Neural progenitor cell (in vitro differentiated cells): ENCODE results near the gene WDR53. TPM values are rescaled to one million over a fixed set of nuclear protein-coding genes. Genes with fewer than 3 reads are reported as not detected.

ENCODE experiments used
- DNase-seq: peaks from one replicate; pipeline ENCODE4 v3.0.0-alpha.2; 2016; ENCODE audit warnings: low spot score
- H2AFZ ChIP-seq: fragments of 200-600 bp; sonication (generic); replicated peaks from 2 replicates; pipeline ENCODE4 v1.6.1; 2016; ENCODE audit warnings: antibody characterized with exemption
- H3F3A ChIP-seq: fragments of 200-600 bp; sonication (generic); 2 replicates; pipeline ENCODE4 v1.6.1; 2016; ENCODE audit warnings: antibody characterized with exemption, low read depth
- H3K27ac ChIP-seq: fragments of 200-600 bp; sonication (generic); 2 replicates; pipeline ENCODE4 v1.5.1; 2016; ENCODE audit warnings: mild to moderate bottlenecking
- H3K27me3 ChIP-seq: fragments of 200-600 bp; sonication (generic); 2 replicates; pipeline ENCODE4 v1.6.1; 2016; ENCODE audit warnings: mild to moderate bottlenecking, moderate library complexity
- H3K36me3 ChIP-seq: fragments of 200-600 bp; sonication (generic); 2 replicates; pipeline ENCODE4 v1.5.1; 2016
- H3K4me1 ChIP-seq: fragments of 200-600 bp; sonication (generic); 2 replicates; pipeline ENCODE4 v1.6.1; 2016; ENCODE audit warnings: mixed run types
- H3K4me2 ChIP-seq: fragments of 200-600 bp; sonication (generic); 2 replicates; pipeline ENCODE4 v1.6.1; 2016
- H3K4me3 ChIP-seq: fragments of 200-600 bp; sonication (generic); 2 replicates; pipeline ENCODE4 v1.5.1; 2016
- H3K79me2 ChIP-seq: fragments of 200-600 bp; sonication (generic); 2 replicates; pipeline ENCODE4 v1.6.1; 2016; ENCODE audit warnings: low read depth
- H3K9ac ChIP-seq: fragments of 200-600 bp; sonication (generic); 2 replicates; pipeline ENCODE4 v1.6.1; 2016
- H3K9me3 ChIP-seq: fragments of 200-600 bp; sonication (generic); 2 replicates; pipeline ENCODE4 v1.5.1; 2016; ENCODE audit warnings: low read depth
- H4K20me1 ChIP-seq: fragments of 200-600 bp; sonication (generic); 2 replicates; pipeline ENCODE4 v1.6.1; 2016; ENCODE audit warnings: low read depth
- H3K27ac Mint-ChIP-seq: 3 replicates; pipeline ENCODE4 v1.8.0; 2021; ENCODE audit warnings: mixed read lengths
- H3K27me3 Mint-ChIP-seq: 2 replicates; pipeline ENCODE4 v1.8.0; 2022; ENCODE audit warnings: low read depth, mild to moderate bottlenecking, inconsistent platforms, moderate library complexity, mixed read lengths; ENCODE audit not compliant: insufficient read depth
- H3K36me3 Mint-ChIP-seq: 3 replicates; pipeline ENCODE4 v1.8.0; 2021; ENCODE audit warnings: mixed read lengths
- H3K4me1 Mint-ChIP-seq: 3 replicates; pipeline ENCODE4 v1.8.0; 2021; ENCODE audit warnings: mixed read lengths
- H3K4me3 Mint-ChIP-seq: 3 replicates; pipeline ENCODE4 v1.8.0; 2021; ENCODE audit warnings: mild to moderate bottlenecking, moderate library complexity, mixed read lengths
- H3K9me3 Mint-ChIP-seq: 3 replicates; pipeline ENCODE4 v1.8.0; 2020; ENCODE audit warnings: mixed read lengths
- EZH2 ChIP-seq: fragments of 200-600 bp; sonication (generic); IDR thresholded peaks from 2 replicates; pipeline ENCODE4 v1.6.1; 2017; ENCODE audit warnings: antibody characterized with exemption, mild to moderate bottlenecking, moderate library complexity
- EZH2phosphoT487 ChIP-seq: fragments of 200-600 bp; sonication (generic); IDR thresholded peaks from 2 replicates; pipeline ENCODE4 v1.6.1; 2017; ENCODE audit warnings: antibody characterized with exemption
- total RNA-seq: library from RNA; depleted of rRNA; stranded (reverse); fragments of >200 nt; gene quantifications from 2 replicates; pipeline ENCODE4 v1.2.3, GENCODE V29; 2015; ENCODE audit warnings: low replicate concordance
- TF ChIP-seq, protein P1 (sequence below): fragments of 200-600 bp; sonication (generic); IDR thresholded peaks from 2 replicates; pipeline ENCODE4 v1.5.1; 2017; ENCODE audit warnings: antibody characterized with exemption, mild to moderate bottlenecking

Gene WDR53
- total RNA-seq, 1 donor from 2014 or later: 9.7 TPM

DNA sequence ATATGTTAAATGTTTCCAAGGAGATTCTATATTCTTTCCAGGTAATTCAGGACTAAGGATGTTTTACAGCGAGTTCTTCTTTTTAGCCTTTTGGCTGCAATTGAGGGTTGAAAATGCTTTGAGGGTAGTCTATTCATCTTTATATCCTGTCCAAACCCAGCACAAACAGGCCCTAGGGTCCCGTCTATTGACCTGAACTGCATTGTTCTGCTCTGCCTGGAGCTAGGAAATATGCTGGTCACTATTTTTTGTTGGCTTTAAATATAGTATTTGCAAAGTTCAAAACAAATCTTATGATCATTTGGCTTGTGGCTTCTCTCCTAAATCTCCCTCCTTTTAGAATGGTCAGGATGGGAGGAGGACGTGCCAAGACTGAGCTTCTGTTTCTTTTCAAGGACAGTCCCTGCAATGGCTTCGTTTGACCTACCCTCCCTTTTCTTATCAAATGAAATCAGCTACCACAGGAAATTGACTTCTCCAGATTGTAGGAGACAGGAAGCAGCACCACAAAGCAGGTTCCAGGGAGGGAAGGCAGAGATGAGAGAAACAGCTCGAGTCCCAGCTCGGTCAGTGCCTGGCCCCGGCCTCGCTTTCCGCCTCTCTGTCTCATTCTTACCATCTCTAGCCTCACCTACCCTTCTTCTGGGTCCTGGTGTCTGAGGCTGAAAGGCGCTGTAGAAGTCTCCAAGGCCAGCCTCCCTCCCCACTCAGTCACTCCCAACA lies 43.6 kb upstream of the WDR53 start:
- H2AFZ ChIP-seq: peak overlapping the region; percentile 70

GRCh38 chr3:196609805-196610515 lies 41.6 kb upstream of the WDR53 start:
- TF ChIP-seq, protein P1, sequence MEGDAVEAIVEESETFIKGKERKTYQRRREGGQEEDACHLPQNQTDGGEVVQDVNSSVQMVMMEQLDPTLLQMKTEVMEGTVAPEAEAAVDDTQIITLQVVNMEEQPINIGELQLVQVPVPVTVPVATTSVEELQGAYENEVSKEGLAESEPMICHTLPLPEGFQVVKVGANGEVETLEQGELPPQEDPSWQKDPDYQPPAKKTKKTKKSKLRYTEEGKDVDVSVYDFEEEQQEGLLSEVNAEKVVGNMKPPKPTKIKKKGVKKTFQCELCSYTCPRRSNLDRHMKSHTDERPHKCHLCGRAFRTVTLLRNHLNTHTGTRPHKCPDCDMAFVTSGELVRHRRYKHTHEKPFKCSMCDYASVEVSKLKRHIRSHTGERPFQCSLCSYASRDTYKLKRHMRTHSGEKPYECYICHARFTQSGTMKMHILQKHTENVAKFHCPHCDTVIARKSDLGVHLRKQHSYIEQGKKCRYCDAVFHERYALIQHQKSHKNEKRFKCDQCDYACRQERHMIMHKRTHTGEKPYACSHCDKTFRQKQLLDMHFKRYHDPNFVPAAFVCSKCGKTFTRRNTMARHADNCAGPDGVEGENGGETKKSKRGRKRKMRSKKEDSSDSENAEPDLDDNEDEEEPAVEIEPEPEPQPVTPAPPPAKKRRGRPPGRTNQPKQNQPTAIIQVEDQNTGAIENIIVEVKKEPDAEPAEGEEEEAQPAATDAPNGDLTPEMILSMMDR: no peak
- TF ChIP-seq EZH2phosphoT487: no peak
- TF ChIP-seq EZH2: no peak
- Histone ChIP-seq H3K9me3 (no peaks in the 10 kb centered on the region), H3K9ac (no peak overlapping the region), H2AFZ (peak overlapping the region; percentile 38), H3K79me2 (no peaks in the 10 kb centered on the region), H3F3A (no peaks in the 10 kb centered on the region), H3K4me2 (no peak overlapping the region), H3K27me3 (no peaks in the 10 kb centered on the region), H3K36me3 (no peaks in the 10 kb centered on the region), H3K27ac (no peak overlapping the region), H4K20me1 (no peaks in the 10 kb centered on the region), H3K4me3 (no peak overlapping the region), H3K4me1 (peaks cover 3% of the 10 kb centered on the region)
- Mint-ChIP-seq H3K9me3 (no peaks in the 10 kb centered on the region), H3K27ac (no peak overlapping the region), H3K36me3 (no peaks in the 10 kb centered on the region), H3K4me3 (no peak overlapping the region), H3K27me3 (peaks cover 2% of the 10 kb centered on the region), H3K4me1 (peaks cover 14% of the 10 kb centered on the region)
- no peak for DNase-seq

More for the DNA sequence above, 43.6 kb upstream of the WDR53 start:
- H3K9ac ChIP-seq: no peak overlapping the region
- peaks cover 2% of the 10 kb centered on the region for H3K27me3 Mint-ChIP-seq
- H3K27me3 ChIP-seq: no peaks in the 10 kb centered on the region
- H3K4me1 ChIP-seq: peaks cover 3% of the 10 kb centered on the region
- H3K4me3 ChIP-seq: no peak overlapping the region
- no peaks in the 10 kb centered on the region for H3K79me2 ChIP-seq
- DNase-seq: no peak
- no peak overlapping the region for H3K27ac ChIP-seq
- TF ChIP-seq EZH2: no peak
- TF ChIP-seq EZH2phosphoT487: no peak
- TF ChIP-seq, protein P1: no peak
- no peaks in the 10 kb centered on the region for H3K36me3 Mint-ChIP-seq
- no peak overlapping the region for H3K27ac Mint-ChIP-seq
- no peaks in the 10 kb centered on the region for H3K9me3 ChIP-seq
- no peak overlapping the region for H3K4me2 ChIP-seq
- no peaks in the 10 kb centered on the region for H3F3A ChIP-seq
- no peaks in the 10 kb centered on the region for H4K20me1 ChIP-seq
- H3K36me3 ChIP-seq: no peaks in the 10 kb centered on the region
- no peaks in the 10 kb centered on the region for H3K9me3 Mint-ChIP-seq
- H3K4me3 Mint-ChIP-seq: no peak overlapping the region
- peaks cover 14% of the 10 kb centered on the region for H3K4me1 Mint-ChIP-seq

DNA sequence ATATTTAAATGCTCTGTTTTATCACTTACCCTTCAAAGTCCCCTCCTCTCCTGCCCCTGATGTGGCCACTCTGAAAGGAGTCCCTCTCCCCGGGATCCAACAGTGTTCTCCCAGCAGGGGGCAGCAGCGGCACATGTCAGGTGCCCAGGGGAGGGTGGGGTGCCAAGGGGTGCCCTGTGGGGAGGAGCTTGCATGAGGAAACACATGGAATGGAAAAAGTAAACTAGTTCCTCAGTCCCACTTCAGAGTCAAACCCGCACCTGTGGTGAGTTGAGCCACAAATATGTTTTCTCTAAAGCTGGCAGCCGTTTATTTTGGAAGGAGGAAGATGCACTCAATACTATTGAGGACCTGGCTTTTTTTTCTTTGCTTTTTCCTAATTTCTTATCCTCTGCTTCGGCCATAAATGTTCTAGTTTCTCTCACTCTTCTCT lies 41.0 kb upstream of the WDR53 start:
- no peak overlapping the region for H3K4me3 Mint-ChIP-seq
- peak overlapping the region; percentile 38 for H2AFZ ChIP-seq
- no peak for TF ChIP-seq EZH2
- TF ChIP-seq, protein P1: peak; percentile 99
- TF ChIP-seq EZH2phosphoT487: no peak

More for the DNA sequence above, 41.0 kb upstream of the WDR53 start:
- Histone ChIP-seq H3F3A (no peaks in the 10 kb centered on the region), H3K79me2 (no peaks in the 10 kb centered on the region), H3K4me3 (no peak overlapping the region), H3K27ac (no peak overlapping the region), H3K4me2 (no peak overlapping the region), H3K4me1 (peaks cover 3% of the 10 kb centered on the region), H3K9me3 (no peaks in the 10 kb centered on the region), H3K27me3 (no peaks in the 10 kb centered on the region), H3K9ac (no peak overlapping the region), H4K20me1 (no peaks in the 10 kb centered on the region), H3K36me3 (no peaks in the 10 kb centered on the region)
- Mint-ChIP-seq H3K36me3 (no peaks in the 10 kb centered on the region), H3K4me1 (peaks cover 14% of the 10 kb centered on the region), H3K27me3 (peaks cover 2% of the 10 kb centered on the region), H3K9me3 (no peaks in the 10 kb centered on the region), H3K27ac (no peak overlapping the region)
- DNase-seq: peak; percentile 95
